IPS-20b (cell line): Measurements from ENCODE around the gene QDPR.

Source experiments
- H3K27ac ChIP-seq: one replicate; pipeline ENCODE4 v1.5.1; 2013; ENCODE audit warnings: low read length
- H3K27me3 ChIP-seq: 2 replicates; pipeline ENCODE4 v1.6.1; 2013; ENCODE audit warnings: mild to moderate bottlenecking, low read length, inconsistent platforms; ENCODE audit not compliant: insufficient read depth
- H3K36me3 ChIP-seq: 2 replicates; pipeline ENCODE4 v1.6.1; 2013; ENCODE audit warnings: low read depth, mild to moderate bottlenecking, inconsistent platforms, low read length, moderate library complexity; ENCODE audit not compliant: insufficient read depth
- H3K4me1 ChIP-seq: 2 replicates; pipeline ENCODE4 v1.6.1; 2013; ENCODE audit warnings: mild to moderate bottlenecking, control low read depth, inconsistent platforms, low read length, moderate library complexity; ENCODE audit not compliant: insufficient read depth
- H3K4me3 ChIP-seq: 2 replicates; pipeline ENCODE4 v1.5.1; 2013; ENCODE audit warnings: mild to moderate bottlenecking, low read length, inconsistent platforms
- H3K9ac ChIP-seq: 2 replicates; pipeline ENCODE4 v1.6.1; 2013; ENCODE audit warnings: low read depth, mild to moderate bottlenecking, inconsistent platforms, low read length, moderate library complexity
- H3K9me3 ChIP-seq: 2 replicates; pipeline ENCODE4 v1.6.1; 2013; ENCODE audit warnings: mild to moderate bottlenecking, low read depth, low read length, inconsistent platforms; ENCODE audit not compliant: insufficient read depth

QDPR gene

GRCh38 chr4:17482716-17483115 is 29.2 kb downstream of the QDPR start:
- Histone ChIP-seq H3K9me3 (no peaks in the 10 kb centered on the region), H3K27ac (no peak overlapping the region), H3K27me3 (no peaks in the 10 kb centered on the region), H3K9ac (no peak overlapping the region), H3K4me1 (no peaks in the 10 kb centered on the region), H3K36me3 (peaks cover 3% of the 10 kb centered on the region; the same call in 1 of the 2 replicates), H3K4me3 (no peak overlapping the region)

GRCh38 chr4:17480955-17481354 is 30.9 kb downstream of the QDPR start:
- H3K9ac ChIP-seq, result no peak overlapping the region
- no peaks in the 10 kb centered on the region for H3K27me3 ChIP-seq
- no peaks in the 10 kb centered on the region for H3K4me1 ChIP-seq
- no peak overlapping the region for H3K27ac ChIP-seq
- H3K36me3 ChIP-seq, result no peaks in the 10 kb centered on the region
- no peak overlapping the region for H3K4me3 ChIP-seq
- no peaks in the 10 kb centered on the region for H3K9me3 ChIP-seq

GRCh38 chr4:17480210-17480927 is 31.5 kb downstream of the QDPR start:
- Histone ChIP-seq H3K4me3 (no peak overlapping the region), H3K36me3 (no peaks in the 10 kb centered on the region), H3K27me3 (no peaks in the 10 kb centered on the region), H3K4me1 (no peaks in the 10 kb centered on the region), H3K9ac (no peak overlapping the region), H3K9me3 (no peaks in the 10 kb centered on the region), H3K27ac (no peak overlapping the region)

GRCh38 chr4:17477774-17478472 is 34.0 kb downstream of the QDPR start:
- H3K4me1 ChIP-seq, result no peaks in the 10 kb centered on the region
- no peaks in the 10 kb centered on the region for H3K9me3 ChIP-seq

GRCh38 chr4:17476853-17477252 is 35.0 kb downstream of the QDPR start:
- Histone ChIP-seq H3K9ac (no peak overlapping the region), H3K27me3 (no peaks in the 10 kb centered on the region), H3K4me3 (no peak overlapping the region), H3K4me1 (no peaks in the 10 kb centered on the region), H3K36me3 (no peaks in the 10 kb centered on the region), H3K9me3 (no peaks in the 10 kb centered on the region), H3K27ac (no peak overlapping the region)

More at GRCh38 chr4:17477774-17478472, 34.0 kb downstream of the QDPR start:
- Histone ChIP-seq H3K27ac (no peak overlapping the region), H3K27me3 (no peaks in the 10 kb centered on the region), H3K4me3 (no peak overlapping the region), H3K9ac (no peak overlapping the region), H3K36me3 (no peaks in the 10 kb centered on the region)

- Histone ChIP-seq H3K4me3 (no peak overlapping the region), H3K27me3 (no peaks in the 10 kb centered on the region), H3K27ac (no peak overlapping the region), H3K9me3 (no peaks in the 10 kb centered on the region), H3K36me3 (no peaks in the 10 kb centered on the region), H3K9ac (no peak overlapping the region), H3K4me1 (no peaks in the 10 kb centered on the region)
Observed at GRCh38 chr4:17475481-17475880, 36.4 kb downstream of the QDPR start.

GRCh38 chr4:17469931-17470674 is 41.8 kb downstream of the QDPR start:
- Histone ChIP-seq H3K27me3 (no peaks in the 10 kb centered on the region), H3K36me3 (no peaks in the 10 kb centered on the region), H3K4me1 (no peaks in the 10 kb centered on the region), H3K9me3 (no peaks in the 10 kb centered on the region), H3K4me3 (no peak overlapping the region), H3K27ac (no peak overlapping the region), H3K9ac (no peak overlapping the region)

- no peaks in the 10 kb centered on the region for H3K27me3 ChIP-seq
- H3K9ac ChIP-seq, result no peak overlapping the region
- no peak overlapping the region for H3K4me3 ChIP-seq
- H3K36me3 ChIP-seq, result no peaks in the 10 kb centered on the region
- no peak overlapping the region for H3K27ac ChIP-seq
- H3K9me3 ChIP-seq, result no peaks in the 10 kb centered on the region
- no peaks in the 10 kb centered on the region for H3K4me1 ChIP-seq
Observed at GRCh38 chr4:17468619-17469221, 43.2 kb downstream of the QDPR start.

- Histone ChIP-seq H3K9ac (no peak overlapping the region), H3K36me3 (no peaks in the 10 kb centered on the region), H3K27ac (no peak overlapping the region), H3K4me3 (no peak overlapping the region), H3K27me3 (no peaks in the 10 kb centered on the region), H3K9me3 (no peaks in the 10 kb centered on the region), H3K4me1 (no peaks in the 10 kb centered on the region)
Observed at GRCh38 chr4:17463606-17464005, 48.3 kb downstream of the QDPR start.

- no peaks in the 10 kb centered on the region for H3K36me3 ChIP-seq
- H3K27ac ChIP-seq, result no peak overlapping the region
- H3K4me3 ChIP-seq, result no peak overlapping the region
- H3K4me1 ChIP-seq, result no peaks in the 10 kb centered on the region
- H3K9ac ChIP-seq, result no peak overlapping the region
- H3K27me3 ChIP-seq, result no peaks in the 10 kb centered on the region
- H3K9me3 ChIP-seq, result peaks cover 7% of the 10 kb centered on the region; the same call in 1 of the 2 replicates
Observed at GRCh38 chr4:17450269-17450804, 61.6 kb downstream of the QDPR start.

GRCh38 chr4:17448689-17449088 is 63.2 kb downstream of the QDPR start:
- Histone ChIP-seq H3K27ac (no peak overlapping the region), H3K9me3 (peaks cover 5% of the 10 kb centered on the region; the same call in 1 of the 2 replicates), H3K36me3 (no peaks in the 10 kb centered on the region), H3K9ac (no peak overlapping the region), H3K27me3 (no peaks in the 10 kb centered on the region), H3K4me3 (no peak overlapping the region), H3K4me1 (no peaks in the 10 kb centered on the region)
